CMK (cell line): ENCODE results near the gene LCN9.
"Not testable (repeated sequence)": the region's sequence is repeated elsewhere in the genome, so short reads cannot be mapped to it uniquely, and the experiment has no call there.

ENCODE experiments used
- DNase-seq: peaks from one replicate; pipeline ENCODE4 v3.0.0-alpha.2; 2010; ENCODE audit warnings: low read depth

LCN9 gene

GRCh38 chr9:135647884-135648283 lies 15.2 kb upstream of the LCN9 start:
- DNase-seq: no peak

GRCh38 chr9:135648494-135649410 lies 14.4 kb upstream of the LCN9 start:
- no peak for DNase-seq

- no peak for DNase-seq
Measured at GRCh38 chr9:135649508-135649907, 13.6 kb upstream of the LCN9 start.

- no peak for DNase-seq
Measured at GRCh38 chr9:135650408-135650807, 12.7 kb upstream of the LCN9 start.

GRCh38 chr9:135655317-135655716 lies 7.8 kb upstream of the LCN9 start:
- DNase-seq: no peak

- DNase-seq: no peak
Measured at GRCh38 chr9:135657416-135657815, 5.7 kb upstream of the LCN9 start.

GRCh38 chr9:135659252-135659651 lies 3.9 kb upstream of the LCN9 start:
- no peak for DNase-seq

GRCh38 chr9:135660407-135660806 lies 2.7 kb upstream of the LCN9 start:
- no peak for DNase-seq

- DNase-seq: no peak
Measured at GRCh38 chr9:135661816-135662560, 1.1 kb upstream of the LCN9 start.

GRCh38 chr9:135663451-135663770 lies 302 bp downstream of the LCN9 start:
- no peak for DNase-seq

GRCh38 chr9:135663857-135664256 lies 748 bp downstream of the LCN9 start:
- no peak for DNase-seq

GRCh38 chr9:135664266-135664665 lies 1.2 kb downstream of the LCN9 start:
- DNase-seq: no peak

GRCh38 chr9:135664801-135665794 lies 2.0 kb downstream of the LCN9 start:
- no peak for DNase-seq

- no peak for DNase-seq
Measured at GRCh38 chr9:135665795-135666189, 2.7 kb downstream of the LCN9 start.

GRCh38 chr9:135666534-135667462 lies 3.7 kb downstream of the LCN9 start:
- DNase-seq: no peak

GRCh38 chr9:135667463-135668001 lies 4.4 kb downstream of the LCN9 start:
- no peak for DNase-seq

GRCh38 chr9:135669018-135669417 lies 5.9 kb downstream of the LCN9 start:
- not testable (repeated sequence) for DNase-seq

- DNase-seq: no peak
Measured at GRCh38 chr9:135669616-135670285, 6.6 kb downstream of the LCN9 start.

- DNase-seq: no peak
Measured at GRCh38 chr9:135670721-135671590, 7.8 kb downstream of the LCN9 start.
